HG02588 (cell line): Measurements from ENCODE around the gene LRP11.
"Not testable (repeated sequence)": the region's sequence is repeated elsewhere in the genome, so short reads cannot be mapped to it uniquely, and the experiment has no call there.

Experiments
- ATAC-seq: cut with Tn5 transposase; IDR thresholded peaks from one replicate; pipeline ENCODE4 v1.9.1; 2021; ENCODE audit warnings: mild to moderate bottlenecking, moderate library complexity; ENCODE audit not compliant: unreplicated experiment

Gene LRP11

GRCh38 chr6:149863698-149864577 lies at the start of gene LRP11:
LRP11 (minus strand) TSS chr6:149864359; CDS start chr6:149864020, 339 bp downstream.
- ATAC-seq, result peak; percentile 76

- no peak for ATAC-seq
Observed at GRCh38 chr6:149913540-149914240, 49.5 kb upstream of the LRP11 start.

GRCh38 chr6:149913085-149913484 lies 48.9 kb upstream of the LRP11 start:
- no peak for ATAC-seq

GRCh38 chr6:149912680-149913079 lies 48.5 kb upstream of the LRP11 start:
- not testable (repeated sequence) for ATAC-seq

GRCh38 chr6:149910721-149911151 lies 46.6 kb upstream of the LRP11 start:
- ATAC-seq, result no peak

- no peak for ATAC-seq
Observed at GRCh38 chr6:149909701-149910470, 45.7 kb upstream of the LRP11 start.

- ATAC-seq, result not testable (repeated sequence)
Observed at GRCh38 chr6:149908480-149908879, 44.3 kb upstream of the LRP11 start.

- no peak for ATAC-seq
Observed at GRCh38 chr6:149907317-149907716, 43.2 kb upstream of the LRP11 start.

GRCh38 chr6:149906405-149906804 lies 42.2 kb upstream of the LRP11 start:
- no peak for ATAC-seq

GRCh38 chr6:149905911-149906371 lies 41.8 kb upstream of the LRP11 start:
- no peak for ATAC-seq

- ATAC-seq, result no peak
Observed at GRCh38 chr6:149905371-149905910, 41.3 kb upstream of the LRP11 start.

GRCh38 chr6:149904661-149905370 lies 40.7 kb upstream of the LRP11 start:
- ATAC-seq, result no peak

- no peak for ATAC-seq
Observed at GRCh38 chr6:149903938-149904611, 39.9 kb upstream of the LRP11 start.

- no peak for ATAC-seq
Observed at GRCh38 chr6:149901444-149902140, 37.4 kb upstream of the LRP11 start.

GRCh38 chr6:149900620-149901443 lies 36.7 kb upstream of the LRP11 start:
- ATAC-seq, result no peak

- no peak for ATAC-seq
Observed at GRCh38 chr6:149899926-149900619, 35.9 kb upstream of the LRP11 start.

- no peak for ATAC-seq
Observed at GRCh38 chr6:149899486-149899885, 35.3 kb upstream of the LRP11 start.

GRCh38 chr6:149898966-149899365 lies 34.8 kb upstream of the LRP11 start:
- ATAC-seq, result no peak
